Neural progenitor cell (in vitro differentiated cells): ENCODE results near the gene SPOCK1. TPM values are rescaled to one million over a fixed set of nuclear protein-coding genes. Genes with fewer than 3 reads are reported as not detected.

Experiments
- DNase-seq: peaks from one replicate; pipeline ENCODE4 v3.0.0-alpha.2; 2016; ENCODE audit warnings: low spot score
- H2AFZ ChIP-seq: fragments of 200-600 bp; sonication (generic); replicated peaks from 2 replicates; pipeline ENCODE4 v1.6.1; 2016; ENCODE audit warnings: antibody characterized with exemption
- H3F3A ChIP-seq: fragments of 200-600 bp; sonication (generic); 2 replicates; pipeline ENCODE4 v1.6.1; 2016; ENCODE audit warnings: antibody characterized with exemption, low read depth
- H3K27ac ChIP-seq: fragments of 200-600 bp; sonication (generic); 2 replicates; pipeline ENCODE4 v1.5.1; 2016; ENCODE audit warnings: mild to moderate bottlenecking
- H3K27me3 ChIP-seq: fragments of 200-600 bp; sonication (generic); 2 replicates; pipeline ENCODE4 v1.6.1; 2016; ENCODE audit warnings: mild to moderate bottlenecking, moderate library complexity
- H3K36me3 ChIP-seq: fragments of 200-600 bp; sonication (generic); 2 replicates; pipeline ENCODE4 v1.5.1; 2016
- H3K4me1 ChIP-seq: fragments of 200-600 bp; sonication (generic); 2 replicates; pipeline ENCODE4 v1.6.1; 2016; ENCODE audit warnings: mixed run types
- H3K4me2 ChIP-seq: fragments of 200-600 bp; sonication (generic); 2 replicates; pipeline ENCODE4 v1.6.1; 2016
- H3K4me3 ChIP-seq: fragments of 200-600 bp; sonication (generic); 2 replicates; pipeline ENCODE4 v1.5.1; 2016
- H3K79me2 ChIP-seq: fragments of 200-600 bp; sonication (generic); 2 replicates; pipeline ENCODE4 v1.6.1; 2016; ENCODE audit warnings: low read depth
- H3K9ac ChIP-seq: fragments of 200-600 bp; sonication (generic); 2 replicates; pipeline ENCODE4 v1.6.1; 2016
- H3K9me3 ChIP-seq: fragments of 200-600 bp; sonication (generic); 2 replicates; pipeline ENCODE4 v1.5.1; 2016; ENCODE audit warnings: low read depth
- H4K20me1 ChIP-seq: fragments of 200-600 bp; sonication (generic); 2 replicates; pipeline ENCODE4 v1.6.1; 2016; ENCODE audit warnings: low read depth
- H3K27ac Mint-ChIP-seq: 3 replicates; pipeline ENCODE4 v1.8.0; 2021; ENCODE audit warnings: mixed read lengths
- H3K27me3 Mint-ChIP-seq: 2 replicates; pipeline ENCODE4 v1.8.0; 2022; ENCODE audit warnings: low read depth, mild to moderate bottlenecking, inconsistent platforms, moderate library complexity, mixed read lengths; ENCODE audit not compliant: insufficient read depth
- H3K36me3 Mint-ChIP-seq: 3 replicates; pipeline ENCODE4 v1.8.0; 2021; ENCODE audit warnings: mixed read lengths
- H3K4me1 Mint-ChIP-seq: 3 replicates; pipeline ENCODE4 v1.8.0; 2021; ENCODE audit warnings: mixed read lengths
- H3K4me3 Mint-ChIP-seq: 3 replicates; pipeline ENCODE4 v1.8.0; 2021; ENCODE audit warnings: mild to moderate bottlenecking, moderate library complexity, mixed read lengths
- H3K9me3 Mint-ChIP-seq: 3 replicates; pipeline ENCODE4 v1.8.0; 2020; ENCODE audit warnings: mixed read lengths
- EZH2 ChIP-seq: fragments of 200-600 bp; sonication (generic); IDR thresholded peaks from 2 replicates; pipeline ENCODE4 v1.6.1; 2017; ENCODE audit warnings: antibody characterized with exemption, mild to moderate bottlenecking, moderate library complexity
- EZH2phosphoT487 ChIP-seq: fragments of 200-600 bp; sonication (generic); IDR thresholded peaks from 2 replicates; pipeline ENCODE4 v1.6.1; 2017; ENCODE audit warnings: antibody characterized with exemption
- total RNA-seq: library from RNA; depleted of rRNA; stranded (reverse); fragments of >200 nt; gene quantifications from 2 replicates; pipeline ENCODE4 v1.2.3, GENCODE V29; 2015; ENCODE audit warnings: low replicate concordance
- TF ChIP-seq, protein P1 (sequence below): fragments of 200-600 bp; sonication (generic); IDR thresholded peaks from 2 replicates; pipeline ENCODE4 v1.5.1; 2017; ENCODE audit warnings: antibody characterized with exemption, mild to moderate bottlenecking

Gene SPOCK1
- total RNA-seq, 1 donor from 2014 or later, result 6.9 TPM

GRCh38 chr5:137061382-137061781, 437.7 kb downstream of the SPOCK1 start:
- H3K36me3 Mint-ChIP-seq, result no peaks in the 10 kb centered on the region
- peaks cover 5% of the 10 kb centered on the region for H3K4me1 Mint-ChIP-seq
- no peak overlapping the region for H3K4me2 ChIP-seq
- no peaks in the 10 kb centered on the region for H3K9me3 Mint-ChIP-seq
- H3K27ac Mint-ChIP-seq, result no peak overlapping the region
- H3K4me3 ChIP-seq, result no peak overlapping the region
- no peak overlapping the region for H3K4me3 Mint-ChIP-seq
- no peaks in the 10 kb centered on the region for H3K79me2 ChIP-seq
- H3K27ac ChIP-seq, result no peak overlapping the region
- H3K4me1 ChIP-seq, result peaks cover 5% of the 10 kb centered on the region
- H3K9ac ChIP-seq, result no peak overlapping the region
- no peaks in the 10 kb centered on the region for H3K9me3 ChIP-seq
- TF ChIP-seq, protein P1, sequence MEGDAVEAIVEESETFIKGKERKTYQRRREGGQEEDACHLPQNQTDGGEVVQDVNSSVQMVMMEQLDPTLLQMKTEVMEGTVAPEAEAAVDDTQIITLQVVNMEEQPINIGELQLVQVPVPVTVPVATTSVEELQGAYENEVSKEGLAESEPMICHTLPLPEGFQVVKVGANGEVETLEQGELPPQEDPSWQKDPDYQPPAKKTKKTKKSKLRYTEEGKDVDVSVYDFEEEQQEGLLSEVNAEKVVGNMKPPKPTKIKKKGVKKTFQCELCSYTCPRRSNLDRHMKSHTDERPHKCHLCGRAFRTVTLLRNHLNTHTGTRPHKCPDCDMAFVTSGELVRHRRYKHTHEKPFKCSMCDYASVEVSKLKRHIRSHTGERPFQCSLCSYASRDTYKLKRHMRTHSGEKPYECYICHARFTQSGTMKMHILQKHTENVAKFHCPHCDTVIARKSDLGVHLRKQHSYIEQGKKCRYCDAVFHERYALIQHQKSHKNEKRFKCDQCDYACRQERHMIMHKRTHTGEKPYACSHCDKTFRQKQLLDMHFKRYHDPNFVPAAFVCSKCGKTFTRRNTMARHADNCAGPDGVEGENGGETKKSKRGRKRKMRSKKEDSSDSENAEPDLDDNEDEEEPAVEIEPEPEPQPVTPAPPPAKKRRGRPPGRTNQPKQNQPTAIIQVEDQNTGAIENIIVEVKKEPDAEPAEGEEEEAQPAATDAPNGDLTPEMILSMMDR, result no peak
- TF ChIP-seq EZH2phosphoT487 (no peak), EZH2 (no peak)
- no peaks in the 10 kb centered on the region for H3K27me3 ChIP-seq
- H3K27me3 Mint-ChIP-seq, result no peaks in the 10 kb centered on the region
- H3K36me3 ChIP-seq, result no peaks in the 10 kb centered on the region
- no peaks in the 10 kb centered on the region for H4K20me1 ChIP-seq
- no peaks in the 10 kb centered on the region for H3F3A ChIP-seq
- no peak overlapping the region for H2AFZ ChIP-seq
- DNase-seq, result no peak

DNA sequence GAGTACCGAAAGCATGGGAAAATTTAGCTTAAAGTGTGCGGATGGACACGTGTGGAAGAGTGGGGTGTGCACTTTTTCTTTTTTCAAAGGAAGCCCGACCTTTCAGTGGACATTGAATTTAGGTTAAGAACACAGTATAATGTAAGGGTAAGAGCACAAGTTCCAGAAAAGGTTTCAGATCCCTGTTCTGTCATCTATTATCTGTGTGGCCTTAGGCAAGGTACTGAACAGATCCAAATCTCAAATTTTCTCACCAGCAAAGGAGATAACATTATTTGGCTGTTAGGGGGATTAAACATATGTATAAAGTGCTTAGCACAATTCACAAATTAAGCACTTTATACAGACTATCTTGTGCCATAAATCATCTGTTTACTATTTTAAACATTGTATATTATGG, 441.0 kb downstream of the SPOCK1 start:
- Histone ChIP-seq H3K4me3 (no peak overlapping the region), H3F3A (no peaks in the 10 kb centered on the region), H4K20me1 (no peaks in the 10 kb centered on the region), H3K27me3 (no peaks in the 10 kb centered on the region), H3K79me2 (no peaks in the 10 kb centered on the region), H3K27ac (no peak overlapping the region), H3K4me1 (peaks cover 5% of the 10 kb centered on the region), H3K4me2 (no peak overlapping the region), H2AFZ (no peak overlapping the region), H3K9me3 (no peaks in the 10 kb centered on the region), H3K36me3 (no peaks in the 10 kb centered on the region), H3K9ac (no peak overlapping the region)
- peaks cover 5% of the 10 kb centered on the region for H3K4me1 Mint-ChIP-seq
- H3K27me3 Mint-ChIP-seq, result no peaks in the 10 kb centered on the region
- no peak overlapping the region for H3K4me3 Mint-ChIP-seq
- H3K27ac Mint-ChIP-seq, result no peak overlapping the region
- no peaks in the 10 kb centered on the region for H3K9me3 Mint-ChIP-seq
- no peak for DNase-seq
- TF ChIP-seq, protein P1, result no peak
- no peak for TF ChIP-seq EZH2phosphoT487
- TF ChIP-seq EZH2, result no peak
- H3K36me3 Mint-ChIP-seq, result no peaks in the 10 kb centered on the region

GRCh38 chr5:137056676-137057075, 442.4 kb downstream of the SPOCK1 start:
- Histone ChIP-seq H3K27ac (no peak overlapping the region), H3K4me1 (peaks cover 5% of the 10 kb centered on the region), H3K4me3 (no peak overlapping the region), H3K9ac (no peak overlapping the region), H3K27me3 (no peaks in the 10 kb centered on the region), H3K4me2 (no peak overlapping the region), H3K9me3 (no peaks in the 10 kb centered on the region), H3K79me2 (no peaks in the 10 kb centered on the region), H4K20me1 (no peaks in the 10 kb centered on the region), H3K36me3 (no peaks in the 10 kb centered on the region), H2AFZ (no peak overlapping the region), H3F3A (no peaks in the 10 kb centered on the region)
- Mint-ChIP-seq H3K9me3 (no peaks in the 10 kb centered on the region), H3K4me3 (no peak overlapping the region), H3K27me3 (no peaks in the 10 kb centered on the region), H3K27ac (no peak overlapping the region), H3K36me3 (no peaks in the 10 kb centered on the region), H3K4me1 (peaks cover 5% of the 10 kb centered on the region)
- no peak for TF ChIP-seq EZH2phosphoT487
- TF ChIP-seq EZH2, result no peak
- no peak for DNase-seq

- peaks cover 5% of the 10 kb centered on the region for H3K4me1 ChIP-seq
- TF ChIP-seq EZH2 (no peak), EZH2phosphoT487 (no peak)
- TF ChIP-seq, protein P1, result no peak
- H3K9me3 ChIP-seq, result no peaks in the 10 kb centered on the region
- no peak overlapping the region for H2AFZ ChIP-seq
- no peak overlapping the region for H3K4me3 ChIP-seq
- no peak overlapping the region for H3K9ac ChIP-seq
- peaks cover 5% of the 10 kb centered on the region for H3K4me1 Mint-ChIP-seq
- H4K20me1 ChIP-seq, result no peaks in the 10 kb centered on the region
- H3K79me2 ChIP-seq, result no peaks in the 10 kb centered on the region
- no peak for DNase-seq
- H3K4me2 ChIP-seq, result no peak overlapping the region
- no peak overlapping the region for H3K4me3 Mint-ChIP-seq
- no peaks in the 10 kb centered on the region for H3K27me3 Mint-ChIP-seq
- no peaks in the 10 kb centered on the region for H3K36me3 ChIP-seq
- H3K9me3 Mint-ChIP-seq, result no peaks in the 10 kb centered on the region
- no peaks in the 10 kb centered on the region for H3K27me3 ChIP-seq
- no peaks in the 10 kb centered on the region for H3K36me3 Mint-ChIP-seq
- no peak overlapping the region for H3K27ac ChIP-seq
- H3K27ac Mint-ChIP-seq, result no peak overlapping the region
- no peaks in the 10 kb centered on the region for H3F3A ChIP-seq
Observed at GRCh38 chr5:137055271-137055872, 443.8 kb downstream of the SPOCK1 start.
